Glomerular endothelial cell (primary cell): ENCODE measurements around the gene TMEM63A. TPM values are rescaled to one million over a fixed set of nuclear protein-coding genes. Genes with fewer than 3 reads are reported as not detected.
"Not testable (repeated sequence)": the region's sequence is repeated elsewhere in the genome, so short reads cannot be mapped to it uniquely, and the experiment has no call there.

Experiments
- DNase-seq: peaks from one replicate; pipeline ENCODE4 v3.0.0-alpha.2; 2011; ENCODE audit warnings: low read depth, low spot score; ENCODE audit errors: extremely low read depth
- total RNA-seq: library from RNA; depleted of rRNA; stranded (reverse); fragments of >200 nt; gene quantifications from 2 replicates; pipeline ENCODE4 v1.2.3, GENCODE V29; 2015

Gene TMEM63A
- total RNA-seq, 1 donor from 2014 or later = 29.7 TPM

GRCh38 chr1:225846331-225847310 is 35.6 kb downstream of the TMEM63A start:
- DNase-seq = no peak

DNA sequence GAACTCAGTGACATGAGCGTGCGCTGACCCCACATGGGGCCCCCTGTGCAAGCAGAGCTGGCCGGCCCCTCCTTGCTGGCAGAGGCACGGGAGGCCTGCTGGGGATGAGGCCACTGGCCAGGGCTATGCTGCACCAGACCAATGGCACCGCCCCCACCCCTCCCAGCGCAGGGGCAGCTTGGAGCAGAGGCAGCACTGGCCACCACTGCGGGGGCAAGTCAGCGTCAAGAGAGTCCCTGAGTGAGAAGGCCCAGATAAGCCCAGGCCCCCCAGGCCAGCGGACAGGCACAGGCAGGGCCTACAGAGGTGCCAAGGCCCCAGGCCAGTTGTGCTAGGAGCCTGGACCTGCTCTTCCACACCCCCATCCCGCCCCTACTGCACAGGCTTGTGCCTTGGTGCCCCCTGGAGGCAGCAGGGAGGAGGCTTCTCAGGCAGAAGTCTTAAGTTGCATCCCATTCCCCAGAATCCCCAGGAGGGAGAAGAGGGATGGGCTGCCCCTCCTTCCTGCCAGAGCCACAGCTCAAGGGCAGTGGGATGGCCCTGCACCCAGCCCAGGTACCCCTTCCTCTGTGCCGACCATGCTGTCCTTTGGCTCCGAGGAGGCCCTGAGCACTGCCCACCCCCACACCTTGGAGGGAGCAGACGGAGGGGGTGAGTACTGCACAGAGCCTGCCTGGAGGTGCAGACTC is 36.5 kb downstream of the TMEM63A start:
- no peak for DNase-seq

DNA sequence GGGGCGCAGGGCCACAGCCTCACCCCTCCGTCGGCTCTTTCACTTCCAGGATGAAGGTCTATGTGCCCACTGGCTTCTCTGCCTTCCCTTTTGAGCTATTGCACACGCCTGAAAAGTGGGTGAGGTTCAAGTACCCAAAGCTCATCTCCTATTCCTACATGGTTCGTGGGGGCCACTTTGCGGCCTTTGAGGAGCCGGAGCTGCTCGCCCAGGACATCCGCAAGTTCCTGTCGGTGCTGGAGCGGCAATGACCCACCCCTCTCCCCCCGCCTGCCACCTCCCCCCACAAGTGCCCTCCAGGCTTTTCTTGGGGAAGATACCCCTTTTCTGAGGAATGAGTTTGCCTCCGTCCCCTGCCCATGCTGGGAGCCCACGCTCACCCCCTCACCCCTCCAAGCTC is 37.1 kb downstream of the TMEM63A start:
- DNase-seq = no peak

DNA sequence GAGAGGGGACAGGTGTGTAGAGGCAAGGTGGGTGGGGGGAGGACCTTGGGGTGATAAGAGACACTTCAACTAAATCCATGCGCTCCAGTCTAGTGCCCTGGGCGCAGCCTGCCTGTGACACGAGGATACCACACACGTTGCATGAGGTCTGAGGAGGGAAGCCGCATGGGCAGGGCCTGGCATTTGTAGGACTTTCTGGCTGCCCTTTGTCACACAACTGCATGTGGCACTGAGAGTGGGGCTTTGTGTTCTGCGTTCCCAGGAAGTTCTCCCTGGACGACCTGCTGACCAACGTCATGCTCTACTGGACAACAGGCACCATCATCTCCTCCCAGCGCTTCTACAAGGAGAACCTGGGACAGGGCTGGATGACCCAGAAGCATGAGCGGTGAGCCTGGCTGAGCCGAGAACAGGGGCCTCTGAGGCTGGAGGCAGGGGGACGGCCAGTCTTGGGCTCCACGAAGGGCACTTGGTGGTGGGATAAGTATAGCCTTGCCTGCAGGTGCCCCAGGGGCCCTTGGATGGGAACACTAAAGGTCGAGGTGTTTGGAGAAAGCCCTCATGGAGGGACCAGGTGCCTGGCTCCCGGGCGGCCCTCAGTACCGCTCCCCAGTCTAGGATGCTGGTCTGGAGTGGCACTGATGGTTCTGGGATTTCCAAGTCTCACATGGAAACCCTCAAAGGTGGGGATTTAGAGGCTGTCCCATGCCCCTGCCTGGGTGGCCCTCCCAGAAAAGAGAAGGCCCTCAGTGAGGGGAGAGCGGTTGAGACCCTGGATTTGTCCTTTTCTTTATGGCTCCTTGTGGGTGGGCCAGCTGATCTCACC is 37.7 kb downstream of the TMEM63A start:
- DNase-seq = no peak

- no peak for DNase-seq
These were observed 38.8 kb downstream of the TMEM63A start for GRCh38 chr1:225843426-225843795.

GRCh38 chr1:225842788-225843425 is 39.3 kb downstream of the TMEM63A start:
- no peak for DNase-seq

DNA sequence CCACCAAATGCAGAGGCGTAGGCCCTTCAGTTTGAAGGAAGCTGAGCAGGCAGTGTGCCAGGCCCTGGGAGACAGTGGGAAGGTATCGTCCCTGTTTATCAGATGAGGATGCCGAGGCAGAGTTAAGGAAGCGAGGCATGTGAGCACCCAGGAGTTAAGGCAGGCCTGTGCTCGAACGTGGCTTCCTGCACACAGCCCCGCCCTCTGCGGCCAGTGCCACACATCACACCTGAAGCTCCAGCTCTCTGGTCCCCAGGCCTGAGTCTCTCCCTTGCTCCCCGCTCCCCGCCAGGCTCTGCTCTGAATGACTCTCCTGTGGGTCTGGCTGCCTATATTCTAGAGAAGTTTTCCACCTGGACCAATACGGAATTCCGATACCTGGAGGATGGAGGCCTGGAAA is 40.1 kb downstream of the TMEM63A start:
- no peak for DNase-seq

- no peak for DNase-seq
These were observed 41.5 kb downstream of the TMEM63A start for GRCh38 chr1:225840713-225841112.

DNA sequence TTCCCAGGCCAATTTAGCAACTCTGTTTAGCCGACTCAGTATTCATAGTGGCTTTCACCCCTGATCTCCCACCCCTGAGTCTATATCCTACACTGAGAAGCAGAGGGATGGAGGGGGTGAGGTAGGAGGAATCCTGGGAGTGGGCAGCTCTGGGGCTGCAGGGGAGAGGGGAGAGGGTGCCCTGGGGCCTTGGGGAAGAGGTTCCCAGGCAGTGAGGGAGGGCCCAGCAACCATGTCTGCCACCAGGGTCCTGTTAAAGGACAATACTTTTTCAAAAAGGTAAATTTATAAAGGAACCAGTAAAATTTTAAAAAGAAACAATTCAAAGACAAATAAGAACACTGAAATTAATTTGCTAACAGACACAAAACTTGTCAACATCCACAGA is 42.0 kb downstream of the TMEM63A start:
- no peak for DNase-seq

DNA sequence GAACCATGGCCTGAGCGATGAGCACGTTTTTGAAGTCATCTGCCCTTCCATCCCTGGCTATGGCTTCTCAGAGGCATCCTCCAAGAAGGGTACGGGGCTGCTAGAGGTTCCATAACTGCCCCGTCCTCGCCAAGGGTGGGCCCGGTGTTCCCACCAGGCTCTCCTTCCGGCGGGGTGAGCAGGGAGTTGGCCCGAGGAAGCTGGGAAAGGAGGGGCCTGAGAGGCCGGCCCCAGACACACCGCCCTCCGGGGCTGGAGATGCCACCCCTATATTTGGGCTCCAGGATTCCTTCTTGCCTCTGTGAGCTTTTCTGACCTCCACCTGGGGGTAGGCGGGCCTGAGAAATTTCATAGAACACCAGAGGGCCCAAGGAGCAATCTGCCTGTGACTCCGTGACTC is 43.4 kb downstream of the TMEM63A start:
- no peak for DNase-seq

- DNase-seq = not testable (repeated sequence)
These were observed 45.9 kb downstream of the TMEM63A start for GRCh38 chr1:225836296-225836695.

GRCh38 chr1:225835856-225836255 is 46.3 kb downstream of the TMEM63A start:
- DNase-seq = no peak

GRCh38 chr1:225834417-225835329 is 47.5 kb downstream of the TMEM63A start:
- no peak for DNase-seq

GRCh38 chr1:225830841-225831240 is 51.3 kb downstream of the TMEM63A start:
- no peak for DNase-seq

- DNase-seq = no peak
These were observed 53.4 kb downstream of the TMEM63A start for GRCh38 chr1:225828706-225829345.

GRCh38 chr1:225827076-225827475 is 55.1 kb downstream of the TMEM63A start:
- DNase-seq = no peak

GRCh38 chr1:225825607-225826007 is 56.6 kb downstream of the TMEM63A start:
- no peak for DNase-seq

GRCh38 chr1:225825078-225825477 is 57.1 kb downstream of the TMEM63A start:
- no peak for DNase-seq

DNA sequence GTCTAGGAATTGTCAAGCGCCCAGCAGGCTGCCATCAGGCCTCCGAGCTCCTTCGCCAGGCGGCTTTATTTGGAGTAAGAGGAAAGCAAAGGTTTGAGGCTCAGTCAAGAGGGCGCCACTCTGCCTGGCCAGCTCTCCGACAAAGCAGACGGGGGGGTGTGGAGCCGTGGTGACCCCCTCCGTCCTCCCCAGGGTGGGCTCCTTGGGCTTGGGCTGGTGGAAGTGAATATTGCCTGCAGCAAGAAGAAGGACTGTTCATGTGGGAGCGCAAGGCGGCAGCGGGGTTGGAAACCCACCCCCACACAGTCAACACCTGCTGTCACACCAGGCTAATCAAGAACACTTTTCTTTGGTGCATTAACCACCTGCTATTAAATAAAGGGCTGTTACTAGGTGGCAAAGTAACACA is 57.6 kb downstream of the TMEM63A start:
- DNase-seq = no peak
